Measurements from ENCODE around the gene TAPT1.
A peak's percentile ranks its signal among the peaks of the same experiment; 100 is the strongest.
"Not testable (repeated sequence)": the region's sequence is repeated elsewhere in the genome, so short reads cannot be mapped to it uniquely, and the experiment has no call there.

The TAPT1 gene

GRCh38 chr4:16169490-16169889 lies 56.8 kb downstream of the TAPT1 start:
- no peak for DNase-seq (ENCODE audit: low read depth)

DNA sequence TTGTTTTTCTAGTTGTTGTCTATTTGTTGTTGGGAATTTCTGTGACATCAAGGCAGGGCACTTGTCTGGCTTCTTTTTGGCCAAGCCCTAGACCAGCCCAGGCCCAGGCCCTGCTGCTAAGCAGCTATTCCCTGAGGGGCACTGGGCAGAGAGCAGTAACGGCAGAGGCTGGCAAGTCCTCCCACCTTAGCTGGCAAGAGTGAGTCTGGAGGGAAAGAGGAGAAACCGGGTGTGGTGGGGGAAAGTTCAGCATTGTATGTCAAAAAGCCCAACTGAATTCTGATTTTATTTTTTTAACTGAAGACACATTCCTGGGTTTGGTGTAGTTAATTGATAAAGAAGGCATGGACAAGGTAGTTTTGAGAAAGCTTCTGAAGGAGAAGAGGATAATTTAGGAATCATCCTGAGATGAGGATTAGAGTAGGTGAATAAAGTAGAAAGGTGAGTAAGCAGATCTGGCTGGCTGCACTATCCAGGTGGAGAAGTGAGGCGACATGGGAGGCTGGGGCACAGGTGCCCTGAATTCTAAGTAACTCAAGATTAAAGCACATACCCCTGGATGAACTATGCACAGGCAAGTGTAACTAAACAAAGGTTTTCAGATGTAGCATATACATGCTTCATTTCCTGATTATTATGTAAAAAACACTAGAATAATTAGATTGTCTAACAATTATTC lies 57.4 kb downstream of the TAPT1 start:
- no peak for DNase-seq (ENCODE audit: low read depth)

DNA sequence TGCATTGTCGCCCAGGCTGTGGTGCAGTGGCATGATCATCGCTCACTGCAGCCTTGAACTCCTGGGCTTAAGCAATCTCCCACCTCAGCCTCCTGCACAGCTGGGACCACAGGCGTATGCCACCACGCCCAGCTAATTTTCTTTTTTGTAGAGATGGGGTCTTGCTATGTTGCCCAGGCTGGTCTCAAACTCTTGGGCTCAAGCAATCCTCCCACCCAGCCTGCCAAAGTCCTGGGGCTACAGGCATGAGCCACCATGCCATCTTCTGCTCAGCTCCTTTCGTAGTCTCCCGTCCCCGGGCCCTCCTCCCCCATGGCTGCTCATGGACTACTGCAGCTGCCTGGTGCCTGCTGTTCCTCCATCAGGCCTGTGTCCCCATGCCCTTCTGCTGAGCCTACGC lies 58.1 kb downstream of the TAPT1 start:
- no peak for DNase-seq (ENCODE audit: low read depth)

- no peak for DNase-seq (ENCODE audit: low read depth)
Measured at GRCh38 chr4:16165931-16166330, 60.3 kb downstream of the TAPT1 start.

- DNase-seq (ENCODE audit: low read depth) = no peak
Measured at GRCh38 chr4:16162891-16163290, 63.4 kb downstream of the TAPT1 start.

DNA sequence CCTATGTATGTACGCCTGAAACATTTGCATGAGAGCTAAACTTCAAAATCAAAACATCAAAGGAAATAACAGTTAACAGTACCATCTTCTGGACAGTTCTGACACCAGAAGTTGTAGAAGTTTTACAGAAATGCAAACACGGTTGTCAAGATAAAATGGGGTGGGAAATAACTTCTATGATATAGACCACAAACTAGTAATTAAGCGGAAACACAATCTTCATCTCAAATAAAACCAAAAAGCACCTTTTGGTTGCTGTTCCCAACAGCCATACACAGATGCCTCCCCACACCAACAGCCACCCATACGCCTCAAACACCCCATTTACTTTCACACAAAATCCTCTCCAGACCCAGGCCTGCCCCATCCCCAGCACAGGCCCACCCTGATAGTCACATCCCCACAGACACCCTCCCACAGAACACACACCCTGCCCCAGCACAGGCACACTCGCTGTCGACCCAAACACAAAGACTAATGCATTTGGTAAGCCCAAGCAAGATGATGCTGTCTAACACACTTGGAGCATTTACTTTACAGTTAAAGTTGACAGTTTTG lies 64.3 kb downstream of the TAPT1 start:
- DNase-seq (ENCODE audit: low read depth) = no peak

GRCh38 chr4:16160457-16160856 lies 65.8 kb downstream of the TAPT1 start:
- no peak for DNase-seq (ENCODE audit: low read depth)

- no peak for DNase-seq (ENCODE audit: low read depth)
Measured at GRCh38 chr4:16159286-16159685, 67.0 kb downstream of the TAPT1 start.

GRCh38 chr4:16158504-16158852 lies 67.8 kb downstream of the TAPT1 start:
- no peak for DNase-seq (ENCODE audit: low read depth)

DNA sequence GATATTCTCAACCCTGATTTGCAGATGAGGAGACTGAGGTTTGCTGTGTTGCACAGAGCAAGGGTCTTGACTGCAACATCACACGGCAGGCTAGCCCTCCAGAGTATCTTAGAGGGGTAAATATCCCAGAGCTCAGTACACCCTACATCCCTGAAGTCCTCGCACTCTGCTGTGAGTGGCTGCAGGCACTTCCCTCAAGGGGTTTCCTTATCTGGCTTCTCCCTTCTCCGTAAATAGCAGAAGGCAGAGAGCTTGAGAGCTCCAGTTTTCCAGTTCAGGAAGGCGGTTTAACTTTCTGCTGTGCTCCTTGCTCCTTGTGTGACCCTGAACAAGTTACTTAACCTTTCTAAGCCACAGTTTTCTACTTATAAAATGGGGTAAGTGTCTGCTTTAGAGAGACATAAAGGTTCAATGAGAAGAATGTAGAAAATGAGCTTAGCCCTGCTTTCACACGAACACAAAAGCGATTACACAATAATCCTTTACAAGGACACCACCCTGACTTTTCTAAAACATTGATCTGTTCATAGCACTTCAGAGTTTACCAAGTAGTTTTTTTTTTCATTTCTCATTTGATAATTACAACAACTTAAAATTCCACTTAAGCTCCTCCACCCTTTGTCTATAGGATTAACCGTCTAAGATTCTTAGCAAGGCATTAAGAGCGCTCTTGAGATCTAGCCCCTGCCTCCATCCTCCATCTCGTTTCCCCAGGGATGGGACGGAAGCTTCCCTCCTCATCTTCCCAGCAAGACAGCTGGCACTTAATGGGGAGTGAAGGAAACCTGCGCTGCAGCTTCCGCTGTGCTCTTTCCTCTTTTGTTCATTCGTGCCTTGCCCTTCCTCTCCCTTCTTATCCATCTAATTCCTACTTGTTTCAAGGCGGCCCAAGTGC lies 68.4 kb downstream of the TAPT1 start:
- DNase-seq (ENCODE audit: low read depth) = no peak

- no peak for DNase-seq (ENCODE audit: low read depth)
Measured at GRCh38 chr4:16155528-16156169, 70.6 kb downstream of the TAPT1 start.

DNA sequence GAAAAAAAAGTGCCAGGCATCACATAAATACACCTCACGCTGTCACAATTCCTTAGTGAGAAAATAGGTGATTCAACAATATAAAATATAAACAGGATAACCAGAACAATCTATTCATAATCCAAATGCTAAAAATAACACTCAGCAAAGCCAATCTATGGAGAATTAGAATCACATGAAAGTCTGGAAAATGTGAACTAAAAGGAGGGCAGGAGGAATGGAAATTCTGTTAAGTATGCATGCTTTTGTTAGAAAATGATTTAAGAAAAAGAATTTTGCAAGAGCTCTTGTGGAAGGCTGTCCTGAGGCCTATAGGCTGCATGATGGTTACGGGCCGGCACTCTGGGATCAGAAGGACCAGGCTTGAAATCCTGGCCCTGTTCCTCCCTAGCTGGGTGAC lies 71.8 kb downstream of the TAPT1 start:
- no peak for DNase-seq (ENCODE audit: low read depth)

- no peak for DNase-seq (ENCODE audit: low read depth)
Measured at GRCh38 chr4:16150716-16151115, 75.6 kb downstream of the TAPT1 start.

GRCh38 chr4:16144913-16145312 lies 81.4 kb downstream of the TAPT1 start:
- DNase-seq (ENCODE audit: low read depth) = not testable (repeated sequence)

- DNase-seq (ENCODE audit: low read depth) = no peak
Measured at GRCh38 chr4:16142598-16143310, 83.5 kb downstream of the TAPT1 start.

GRCh38 chr4:16140879-16141249 lies 85.4 kb downstream of the TAPT1 start:
- DNase-seq (ENCODE audit: low read depth) = peak; percentile 76

DNA sequence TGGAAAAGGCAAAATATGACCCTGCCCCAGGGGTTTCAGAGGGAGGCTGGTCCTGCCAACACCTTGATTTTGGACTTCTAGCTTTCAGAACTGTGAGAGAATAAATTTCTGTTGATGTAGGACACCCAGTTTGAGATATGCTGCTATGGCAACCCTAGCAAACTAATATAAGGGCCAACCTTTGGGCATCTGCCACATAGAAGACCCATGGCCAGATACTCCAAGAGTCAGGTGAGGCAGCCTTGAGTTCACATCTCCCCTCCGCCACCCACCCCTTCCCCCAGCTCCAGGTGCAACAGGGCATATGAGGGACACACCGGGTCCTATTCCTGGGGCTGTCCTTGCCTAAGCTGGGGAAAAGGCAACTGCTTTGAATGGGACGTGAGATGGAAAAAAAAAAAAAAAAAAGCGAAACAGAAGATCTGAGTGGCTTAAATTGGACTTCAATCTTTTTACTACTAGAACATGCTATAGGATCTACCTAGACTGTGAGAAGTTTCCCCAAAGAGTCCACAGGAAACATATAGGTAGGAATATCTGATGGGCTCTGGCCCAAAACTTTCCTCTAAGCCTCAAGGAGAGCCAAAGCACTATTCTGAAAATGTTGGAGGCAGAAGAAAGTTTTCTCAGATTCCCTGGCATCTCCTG lies 85.9 kb downstream of the TAPT1 start:
- DNase-seq (ENCODE audit: low read depth) = no peak

GRCh38 chr4:16139066-16139945 lies 87.0 kb downstream of the TAPT1 start:
- DNase-seq (ENCODE audit: low read depth) = no peak

DNA sequence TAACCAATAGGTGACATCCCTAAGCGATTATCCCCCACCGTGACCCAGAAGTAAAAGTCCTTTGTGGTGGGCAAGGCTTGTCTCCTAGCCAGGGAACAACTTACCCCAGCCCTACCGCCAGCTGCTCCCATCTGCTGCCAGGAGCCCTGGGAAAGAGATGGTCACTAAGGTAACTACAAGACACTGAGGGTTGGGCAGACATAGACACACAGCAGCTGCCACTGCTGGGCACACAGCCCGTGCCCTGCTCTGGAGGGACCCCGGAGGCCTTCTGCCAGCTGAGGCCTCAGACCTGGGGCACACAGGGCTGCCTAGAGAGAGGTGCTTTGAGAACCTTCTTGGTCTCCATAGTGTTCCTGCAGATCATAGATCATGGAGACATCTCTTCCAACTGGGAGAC lies 89.4 kb downstream of the TAPT1 start:
- DNase-seq (ENCODE audit: low read depth) = no peak

DNA sequence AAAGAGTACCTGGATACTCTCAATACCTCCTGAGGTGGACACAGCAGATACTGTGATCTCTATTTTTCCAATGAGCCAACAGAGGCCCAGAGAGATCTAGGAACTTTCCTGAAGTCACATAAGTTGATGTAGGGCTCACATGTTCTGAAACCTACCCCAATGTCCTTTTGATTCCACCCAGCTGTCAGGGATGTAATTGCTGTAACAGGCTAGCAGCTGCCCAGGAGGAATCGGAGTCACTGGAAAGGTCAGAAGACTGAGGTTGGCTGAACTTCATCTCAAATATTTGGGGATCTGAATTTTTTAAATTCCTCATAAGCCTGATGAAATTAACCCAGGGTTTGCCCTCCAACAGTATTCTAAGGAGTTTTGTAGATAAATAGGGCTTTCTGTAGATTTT lies 90.0 kb downstream of the TAPT1 start:
- no peak for DNase-seq (ENCODE audit: low read depth)

DNA sequence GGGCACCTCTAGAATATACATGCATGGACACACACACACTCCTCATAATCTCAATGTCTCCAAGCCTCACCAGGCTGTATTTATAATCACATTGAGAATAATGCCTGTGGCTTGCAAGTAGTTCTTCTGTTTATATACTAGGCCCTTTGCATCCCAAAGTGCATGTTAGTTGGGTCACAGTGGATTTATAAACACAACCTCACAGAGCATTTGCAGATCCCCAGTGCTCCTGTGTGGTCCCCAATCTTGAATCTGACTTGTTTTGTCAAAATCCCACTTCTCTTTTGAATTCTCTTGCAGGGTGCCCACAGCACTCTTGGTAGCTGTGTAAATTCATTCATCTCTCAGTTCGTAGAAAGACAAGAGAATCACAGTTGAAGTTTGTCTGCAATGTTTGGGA lies 92.9 kb downstream of the TAPT1 start:
- no peak for DNase-seq (ENCODE audit: low read depth)
